Kidney capillary endothelial cell (primary cell): ENCODE measurements around the gene SUZ12.
"Not testable (repeated sequence)": the region's sequence is repeated elsewhere in the genome, so short reads cannot be mapped to it uniquely, and the experiment has no call there.

Experiments
- DNase-seq: peaks from one replicate; pipeline ENCODE4 v3.0.0-alpha.2; 2018; ENCODE audit warnings: low spot score

Gene SUZ12

GRCh38 chr17:31964131-31964530 is 27.3 kb downstream of the SUZ12 start:
- not testable (repeated sequence) for DNase-seq

DNA sequence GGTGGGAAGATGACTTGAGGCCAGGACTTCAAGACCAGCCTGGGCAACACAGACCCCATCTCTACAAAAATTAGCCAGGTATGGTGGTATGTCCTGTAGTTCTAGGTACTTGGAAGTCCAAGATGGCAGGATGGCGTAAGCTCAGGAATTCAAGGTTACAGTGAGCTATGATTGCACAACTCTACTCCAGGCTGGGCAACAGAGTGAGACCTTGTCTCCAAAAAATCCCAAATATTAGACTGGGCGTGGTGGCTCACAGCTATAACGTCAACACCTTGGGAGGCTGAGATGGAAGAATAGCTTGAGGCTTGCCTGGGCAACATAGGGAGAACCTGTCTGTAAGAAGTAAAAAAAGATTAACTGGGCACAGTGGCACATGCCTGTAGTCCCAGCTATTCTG is 30.8 kb downstream of the SUZ12 start:
- DNase-seq = no peak

DNA sequence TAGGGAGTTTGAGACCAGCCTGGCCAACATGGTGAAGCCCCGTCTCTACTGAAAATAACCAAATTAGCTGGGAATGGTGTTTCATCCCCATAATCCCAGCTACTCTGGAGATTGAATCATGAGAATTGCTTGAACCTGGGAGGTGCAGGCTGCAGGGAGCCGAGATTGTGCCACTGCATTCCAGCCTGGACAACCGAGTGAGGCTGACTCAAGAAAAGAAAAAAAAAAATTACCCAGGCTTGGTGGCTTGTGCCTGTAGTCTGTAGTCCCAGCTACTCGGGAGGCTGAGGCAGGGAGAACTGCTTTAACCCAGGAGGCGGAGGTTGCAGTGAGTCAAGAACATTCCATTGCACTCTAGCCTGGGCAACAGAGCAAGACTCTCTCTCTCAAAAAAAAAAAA is 33.6 kb downstream of the SUZ12 start:
- not testable (repeated sequence) for DNase-seq

- not testable (repeated sequence) for DNase-seq
Observed at GRCh38 chr17:31974269-31975071, 37.7 kb downstream of the SUZ12 start.

GRCh38 chr17:31975391-31975790 is 38.6 kb downstream of the SUZ12 start:
- not testable (repeated sequence) for DNase-seq

- DNase-seq = not testable (repeated sequence)
Observed at GRCh38 chr17:31991821-31992220, 55.0 kb downstream of the SUZ12 start.

- no peak for DNase-seq
Observed at GRCh38 chr17:31997005-31997404, 60.2 kb downstream of the SUZ12 start.

- DNase-seq = peak; percentile 61
Observed at GRCh38 chr17:32006957-32007462, 70.2 kb downstream of the SUZ12 start, which contains the start of gene LRRC37B. Gene LRRC37B (plus strand): TSS chr17:32007383. CDS start chr17:32021393, 14,010 bp downstream.

- DNase-seq = peak; percentile 25
Observed at GRCh38 chr17:32007463-32008298, 70.9 kb downstream of the SUZ12 start.

DNA sequence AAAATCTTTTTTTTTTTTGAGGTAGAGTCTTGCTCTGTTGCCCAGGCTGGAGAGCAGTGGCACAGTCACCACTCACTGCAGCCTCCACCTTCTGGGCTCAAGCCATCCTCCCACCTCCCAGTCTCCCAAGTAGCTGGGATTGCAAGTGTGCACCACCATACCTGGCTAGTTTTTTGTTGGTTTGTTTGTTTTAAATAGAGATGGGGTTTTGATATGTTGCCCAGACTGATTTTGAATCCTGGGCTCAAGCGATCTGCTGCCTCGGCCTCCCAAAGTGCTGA is 72.4 kb downstream of the SUZ12 start:
- DNase-seq = no peak

- no peak for DNase-seq
Observed at GRCh38 chr17:32010114-32010513, 73.3 kb downstream of the SUZ12 start.

- DNase-seq = no peak
Observed at GRCh38 chr17:32015245-32016013, 78.6 kb downstream of the SUZ12 start.

DNA sequence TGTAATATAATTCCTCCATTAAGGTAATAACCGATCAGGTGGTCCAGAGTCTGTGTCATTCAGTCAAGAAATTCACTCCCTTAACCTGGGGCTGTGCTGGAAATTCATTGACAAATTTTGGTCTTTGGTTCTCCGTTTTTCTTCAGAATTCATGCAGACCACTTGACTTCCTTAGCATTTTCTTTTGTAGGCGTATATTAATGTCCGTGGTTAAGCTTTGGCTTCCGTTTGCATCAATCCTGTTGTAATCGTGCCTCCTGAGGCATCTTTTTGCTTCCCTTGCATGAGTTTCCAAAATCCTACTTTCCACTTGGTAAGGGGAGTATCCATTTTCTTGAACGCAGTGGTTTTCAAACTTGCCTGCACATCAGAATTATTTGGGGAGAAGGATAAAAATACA is 79.4 kb downstream of the SUZ12 start:
- DNase-seq = no peak

- DNase-seq = no peak
Observed at GRCh38 chr17:32019228-32019627, 82.4 kb downstream of the SUZ12 start.

- no peak for DNase-seq
Observed at GRCh38 chr17:32020943-32021614, 84.3 kb downstream of the SUZ12 start.

DNA sequence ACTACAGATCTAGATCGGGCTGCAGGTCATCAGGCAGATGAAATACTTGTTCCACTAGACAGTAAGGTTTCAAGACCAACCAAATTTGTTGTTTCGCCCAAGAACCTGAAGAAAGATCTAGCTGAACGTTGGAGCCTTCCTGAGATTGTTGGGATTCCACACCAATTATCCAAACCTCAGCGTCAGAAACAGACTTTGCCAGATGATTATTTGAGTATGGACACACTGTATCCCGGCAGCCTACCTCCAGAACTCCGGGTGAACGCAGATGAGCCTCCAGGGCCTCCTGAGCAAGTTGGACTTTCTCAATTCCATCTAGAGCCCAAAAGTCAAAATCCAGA is 84.8 kb downstream of the SUZ12 start:
- no peak for DNase-seq

DNA sequence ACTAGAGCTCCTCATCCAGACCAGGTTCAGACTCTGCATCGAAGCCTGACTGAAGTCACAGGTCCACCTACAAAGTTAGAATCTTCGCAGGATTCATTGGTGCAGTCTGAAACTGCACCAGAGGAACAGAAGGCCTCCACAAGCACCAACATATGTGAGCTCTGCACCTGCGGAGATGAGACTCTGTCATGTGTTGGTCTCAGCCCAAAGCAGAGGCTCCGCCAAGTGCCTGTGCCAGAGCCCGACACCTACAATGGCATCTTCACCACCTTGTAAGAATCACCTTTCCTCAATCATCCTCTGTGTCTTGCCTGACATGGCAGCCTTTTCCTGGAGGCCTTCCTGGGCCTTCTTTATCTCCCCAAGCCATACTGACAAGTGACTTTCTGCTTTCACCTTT is 85.7 kb downstream of the SUZ12 start:
- DNase-seq = not testable (repeated sequence)

DNA sequence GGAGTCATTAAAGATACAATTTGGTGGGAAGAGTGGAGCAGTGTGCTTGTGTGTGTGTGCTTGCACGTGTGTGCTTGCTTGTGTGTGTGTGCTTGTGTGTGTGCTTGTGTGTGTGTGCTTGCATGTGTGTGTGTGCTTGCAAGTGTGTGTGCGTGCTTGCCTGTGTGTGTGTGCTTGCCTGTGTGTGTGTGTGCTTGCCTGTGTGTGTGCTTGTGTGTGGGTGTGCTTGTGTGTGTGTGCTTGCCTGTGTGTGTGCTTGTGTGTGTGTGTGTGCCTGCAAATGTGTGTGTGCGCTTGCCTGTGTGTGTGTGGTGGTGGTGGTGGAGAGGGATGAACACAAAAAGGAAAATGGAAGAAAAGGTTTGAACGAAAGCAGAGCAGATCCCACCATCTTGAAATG is 90.5 kb downstream of the SUZ12 start:
- not testable (repeated sequence) for DNase-seq

- no peak for DNase-seq
Observed at GRCh38 chr17:32033223-32033622, 96.4 kb downstream of the SUZ12 start.

GRCh38 chr17:32033812-32034211 is 97.0 kb downstream of the SUZ12 start:
- not testable (repeated sequence) for DNase-seq

DNA sequence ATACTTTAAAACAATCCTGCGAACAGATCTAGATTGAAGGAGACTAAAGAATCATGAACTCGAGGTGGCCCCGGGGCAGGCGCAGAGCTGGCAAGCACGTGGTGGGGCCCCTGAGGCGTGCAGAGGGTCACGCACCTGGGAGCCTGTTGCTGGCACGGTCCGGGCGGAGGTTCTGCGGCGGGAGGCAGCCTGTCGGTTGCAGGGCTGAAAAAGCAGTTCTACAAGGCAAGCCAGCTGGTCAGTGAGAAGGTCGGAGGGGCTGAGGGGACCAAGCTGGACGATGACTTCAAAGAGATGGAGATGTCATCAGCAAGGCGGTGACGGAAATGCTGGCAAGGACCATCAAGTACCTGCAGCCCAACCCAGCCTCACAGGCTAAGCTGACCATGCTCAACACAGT is 103.4 kb downstream of the SUZ12 start:
- not testable (repeated sequence) for DNase-seq
